Measurements from ENCODE around the gene CALML4. TPM values are rescaled to one million over a fixed set of nuclear protein-coding genes. Genes with fewer than 3 reads are reported as not detected.

Gene CALML4
- total RNA-seq, 4 donors from 2014 or later, result 2.6 to 9.3 (median 4.6) TPM

DNA sequence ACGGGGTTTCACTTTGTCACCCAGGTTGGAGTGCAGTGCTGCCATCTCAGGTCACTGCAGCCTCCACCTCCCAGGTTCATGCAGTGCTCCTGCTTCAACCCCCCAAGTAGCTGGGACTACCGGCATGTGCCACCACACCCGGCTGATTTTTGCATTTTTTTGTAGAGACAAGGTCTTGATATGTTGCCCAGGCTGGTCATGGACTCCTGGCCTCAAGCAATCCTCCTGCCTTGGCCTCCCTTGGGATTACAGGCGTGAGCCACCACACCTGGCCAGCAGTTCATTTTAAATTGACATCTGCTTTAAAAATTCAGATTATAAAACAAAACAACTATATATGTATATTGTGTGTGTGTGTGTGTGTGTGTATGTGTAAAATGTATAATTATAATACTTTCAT lies 38.3 kb downstream of the CALML4 start:
- DNase-seq (ENCODE audit: low spot score in 2 of 2), result no peak
- 76 to 86% methylated on average over 4 of the region's 4 CpGs for WGBS, 2 donors
- TF ChIP-seq, protein P1, sequence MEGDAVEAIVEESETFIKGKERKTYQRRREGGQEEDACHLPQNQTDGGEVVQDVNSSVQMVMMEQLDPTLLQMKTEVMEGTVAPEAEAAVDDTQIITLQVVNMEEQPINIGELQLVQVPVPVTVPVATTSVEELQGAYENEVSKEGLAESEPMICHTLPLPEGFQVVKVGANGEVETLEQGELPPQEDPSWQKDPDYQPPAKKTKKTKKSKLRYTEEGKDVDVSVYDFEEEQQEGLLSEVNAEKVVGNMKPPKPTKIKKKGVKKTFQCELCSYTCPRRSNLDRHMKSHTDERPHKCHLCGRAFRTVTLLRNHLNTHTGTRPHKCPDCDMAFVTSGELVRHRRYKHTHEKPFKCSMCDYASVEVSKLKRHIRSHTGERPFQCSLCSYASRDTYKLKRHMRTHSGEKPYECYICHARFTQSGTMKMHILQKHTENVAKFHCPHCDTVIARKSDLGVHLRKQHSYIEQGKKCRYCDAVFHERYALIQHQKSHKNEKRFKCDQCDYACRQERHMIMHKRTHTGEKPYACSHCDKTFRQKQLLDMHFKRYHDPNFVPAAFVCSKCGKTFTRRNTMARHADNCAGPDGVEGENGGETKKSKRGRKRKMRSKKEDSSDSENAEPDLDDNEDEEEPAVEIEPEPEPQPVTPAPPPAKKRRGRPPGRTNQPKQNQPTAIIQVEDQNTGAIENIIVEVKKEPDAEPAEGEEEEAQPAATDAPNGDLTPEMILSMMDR (IDR thresholded peaks at IDR 0.05), result no peak
- no peak for TF ChIP-seq POLR2A (IDR thresholded peaks at IDR 0.05)
- no peak overlapping the region for H3K4me3 ChIP-seq (ENCODE audit: low read depth, poor library complexity, severe bottlenecking)
- intact Hi-C loops (cut with DNase I; ENCODE audit: low total_unique reads), result no loop called here

DNA sequence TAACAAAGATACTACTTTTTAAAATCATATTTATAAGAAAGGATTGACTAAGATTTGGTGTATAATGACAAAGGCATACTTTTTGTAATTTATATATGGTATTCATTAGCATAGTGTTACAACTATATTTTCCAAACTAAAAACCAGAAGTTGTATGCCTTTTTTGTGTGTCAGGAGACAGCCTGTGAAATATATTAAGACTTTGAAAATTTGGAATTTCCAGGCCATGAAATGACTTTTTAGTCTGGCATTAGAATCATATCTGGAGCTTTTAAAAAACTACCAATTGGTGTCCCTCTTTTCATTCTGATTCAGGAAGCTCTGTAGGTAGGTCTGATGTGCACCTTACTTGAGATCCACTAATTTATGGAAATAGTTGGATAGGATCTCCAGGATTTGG lies 41.9 kb downstream of the CALML4 start:
- no peak for DNase-seq (ENCODE audit: low spot score in 2 of 2)
- no peak overlapping the region for H3K4me3 ChIP-seq (ENCODE audit: low read depth, poor library complexity, severe bottlenecking)
- TF ChIP-seq, protein P1 (IDR thresholded peaks at IDR 0.05), result no peak
- no peak for TF ChIP-seq POLR2A (IDR thresholded peaks at IDR 0.05)
- intact Hi-C loops (cut with DNase I; ENCODE audit: low total_unique reads), result loop anchor here (5.0 kb wide), 1 partner anchor 939 kb away; no protein-coding TSS in a partner anchor

DNA sequence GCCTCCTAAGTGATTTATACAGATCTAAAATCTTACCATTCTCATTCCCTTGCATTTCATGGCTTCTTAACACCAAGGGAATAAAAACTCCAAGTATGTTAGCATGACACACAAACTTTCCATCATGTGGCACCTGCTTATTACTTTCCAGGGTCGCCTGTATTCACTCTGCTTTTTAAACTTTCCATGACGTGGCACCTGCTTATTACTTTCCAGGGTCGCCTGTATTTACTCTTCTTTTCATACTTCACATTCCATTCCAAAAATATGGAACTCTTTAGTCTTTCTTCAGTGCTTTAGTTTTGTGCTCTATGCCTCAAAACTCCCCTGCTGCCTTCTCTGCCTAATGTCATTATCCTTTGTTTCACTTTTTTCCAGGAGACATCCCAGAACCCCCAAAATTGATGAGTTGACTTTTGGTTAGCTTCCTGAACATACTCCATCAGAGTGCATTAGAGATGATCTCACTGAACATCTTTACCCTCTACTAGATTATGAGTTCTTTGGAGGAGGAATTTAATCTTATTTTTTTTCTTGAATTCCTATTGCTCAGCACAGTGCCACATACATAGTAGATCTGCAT lies 47.0 kb downstream of the CALML4 start:
- no peak for TF ChIP-seq POLR2A (IDR thresholded peaks at IDR 0.05)
- TF ChIP-seq, protein P1 (IDR thresholded peaks at IDR 0.05), result no peak
- WGBS, 2 donors, result 59 to 75% methylated on average over 3 of the region's 3 CpGs
- intact Hi-C loops (cut with DNase I; ENCODE audit: low total_unique reads), result loop anchor here (5.0 kb wide), 1 partner anchor 296 kb away; no protein-coding TSS in a partner anchor

DNA sequence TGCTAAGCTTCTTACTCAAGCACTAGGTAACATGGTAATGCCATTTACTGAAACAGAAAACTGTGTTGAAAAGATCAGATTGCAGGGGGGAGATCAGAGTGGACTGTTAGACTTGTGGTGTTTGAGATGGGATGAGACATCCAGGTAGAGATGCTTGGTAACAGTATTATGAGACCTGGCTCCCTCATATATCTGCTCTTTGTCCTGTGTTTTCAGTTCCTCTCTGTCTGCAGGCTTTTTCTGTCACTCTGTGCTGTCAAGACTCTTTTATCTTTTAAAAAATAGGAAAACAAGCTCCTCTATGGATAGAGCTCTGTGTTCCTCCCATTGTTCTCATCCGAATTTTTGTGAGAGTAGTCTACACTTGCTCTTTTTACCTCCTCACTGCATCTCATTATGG lies 48.1 kb downstream of the CALML4 start:
- DNase-seq (ENCODE audit: low spot score in 2 of 2), result no peak
- no peak for TF ChIP-seq POLR2A (IDR thresholded peaks at IDR 0.05)
- TF ChIP-seq, protein P1 (IDR thresholded peaks at IDR 0.05), result no peak
- no peak overlapping the region for H3K4me3 ChIP-seq (ENCODE audit: low read depth, poor library complexity, severe bottlenecking)
- 0 to 72% methylated on average over 1 of the region's 1 CpG for WGBS, 2 donors
- intact Hi-C loops (cut with DNase I; ENCODE audit: low total_unique reads), result loop anchor here (5.0 kb wide), 1 partner anchor 295 kb away; no protein-coding TSS in a partner anchor

More for the DNA sequence above, 47.0 kb downstream of the CALML4 start:
- DNase-seq (ENCODE audit: low spot score in 2 of 2), result no peak
- no peak overlapping the region for H3K4me3 ChIP-seq (ENCODE audit: low read depth, poor library complexity, severe bottlenecking)

DNA sequence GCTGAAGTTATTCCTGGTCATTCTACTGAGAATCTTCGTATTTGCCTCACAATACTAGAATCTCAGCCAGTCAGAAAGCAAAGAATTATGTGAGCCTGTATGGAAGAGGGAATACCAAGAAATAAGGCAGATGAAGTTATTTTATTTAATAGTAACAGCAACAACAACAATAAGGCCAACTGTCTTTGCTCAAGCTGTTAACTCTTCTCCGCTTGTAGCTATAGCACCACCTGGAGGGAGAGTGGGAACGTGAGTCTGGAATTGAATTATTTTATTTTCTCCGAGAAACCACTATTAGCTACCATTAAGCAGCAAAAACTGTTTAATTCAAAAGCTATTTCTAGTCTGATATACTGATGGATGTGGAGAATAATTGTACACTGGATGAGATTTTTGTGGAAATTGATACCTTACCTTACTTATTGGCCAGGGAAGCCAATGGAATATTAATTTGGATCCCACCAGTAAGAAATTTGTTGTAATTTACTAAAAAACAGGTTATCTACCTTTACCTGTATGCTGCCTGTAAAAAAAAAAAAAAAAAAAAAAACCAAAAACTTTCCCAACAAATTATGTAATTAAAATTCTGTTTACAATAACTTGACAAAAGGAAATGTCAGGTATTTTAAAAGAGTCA lies 50.1 kb downstream of the CALML4 start:
- intact Hi-C loops (cut with DNase I; ENCODE audit: low total_unique reads), result loop anchor here (5.0 kb wide), 1 partner anchor 293 kb away; no protein-coding TSS in a partner anchor
- 32 to 37% methylated on average over 4 of the region's 4 CpGs for WGBS, 2 donors
- DNase-seq (ENCODE audit: low spot score in 2 of 2), result no peak
- H3K4me3 ChIP-seq (ENCODE audit: low read depth, poor library complexity, severe bottlenecking), result no peak overlapping the region
- no peak for TF ChIP-seq POLR2A (IDR thresholded peaks at IDR 0.05)
- TF ChIP-seq, protein P1 (IDR thresholded peaks at IDR 0.05), result no peak

Measured in lower leg skin (tissue), 4 donors.